Limb (tissue), 2 donors: Measurements from ENCODE around the gene COL25A1.
"Not testable (repeated sequence)": the region's sequence is repeated elsewhere in the genome, so short reads cannot be mapped to it uniquely, and the experiment has no call there.

Source experiments
- DNase-seq, 2 donors: peaks; one replicate each; pipeline ENCODE4 v3.0.0-alpha.2; 2016; ENCODE audit errors: extremely low spot score in 2 of 2

Gene COL25A1

DNA sequence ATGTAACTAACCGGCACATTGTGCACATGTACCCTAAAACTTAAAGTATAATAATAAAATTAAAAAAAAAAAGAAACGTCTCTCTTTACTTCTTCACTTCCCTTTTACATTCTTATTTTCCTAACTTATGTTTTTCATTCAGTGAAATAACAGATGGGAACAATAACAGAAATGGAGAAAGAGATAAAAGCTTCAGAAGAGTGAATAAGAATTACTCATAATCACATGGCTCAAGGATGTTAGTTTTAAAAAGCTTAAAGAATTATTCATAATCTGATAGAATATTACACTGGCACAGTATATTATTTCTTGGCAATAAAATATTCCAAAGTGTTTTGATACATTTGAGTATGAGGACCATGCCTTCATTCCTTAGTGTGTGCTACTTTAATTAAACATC, 175.6 kb downstream of the COL25A1 start:
- DNase-seq, result no peak

DNA sequence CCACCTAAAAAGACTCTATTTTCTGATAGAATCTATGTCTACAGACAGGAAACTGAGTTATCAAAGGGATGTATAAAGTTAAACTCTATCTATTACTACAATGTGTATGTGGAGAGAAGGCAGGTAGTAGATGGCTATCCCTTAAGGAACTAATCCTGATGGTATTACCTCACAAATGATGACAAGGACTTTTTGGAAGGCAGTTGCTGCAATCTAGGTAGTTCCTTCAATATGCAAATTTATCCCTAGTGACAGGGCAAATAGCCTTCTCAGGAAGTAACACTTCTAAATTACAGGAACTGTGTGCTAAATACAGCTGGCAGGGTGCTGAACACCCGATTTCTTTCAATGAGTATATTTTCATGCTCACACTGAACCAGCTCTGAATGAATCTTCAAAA, 177.4 kb downstream of the COL25A1 start:
- no peak for DNase-seq

DNA sequence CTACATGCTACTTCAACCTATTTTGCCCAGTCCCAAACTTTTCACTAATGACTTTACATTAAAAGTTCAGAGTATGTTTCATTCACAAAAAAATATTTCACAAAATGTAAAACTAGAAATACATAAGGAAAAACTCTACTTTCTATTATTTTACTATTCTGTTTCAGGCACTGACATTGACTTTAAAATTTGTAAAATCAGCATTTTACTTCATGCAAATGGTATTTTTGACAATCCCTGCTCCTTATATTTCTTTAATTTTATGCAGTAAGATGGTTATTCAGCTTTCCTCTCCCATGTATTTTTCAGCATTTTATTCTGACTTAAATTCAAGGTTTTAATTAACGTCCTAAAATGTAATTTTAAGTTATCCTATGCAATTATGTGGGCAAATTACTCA, 178.5 kb downstream of the COL25A1 start:
- no peak for DNase-seq

GRCh38 chr4:109121561-109121960, 180.9 kb downstream of the COL25A1 start:
- DNase-seq, result no peak

DNA sequence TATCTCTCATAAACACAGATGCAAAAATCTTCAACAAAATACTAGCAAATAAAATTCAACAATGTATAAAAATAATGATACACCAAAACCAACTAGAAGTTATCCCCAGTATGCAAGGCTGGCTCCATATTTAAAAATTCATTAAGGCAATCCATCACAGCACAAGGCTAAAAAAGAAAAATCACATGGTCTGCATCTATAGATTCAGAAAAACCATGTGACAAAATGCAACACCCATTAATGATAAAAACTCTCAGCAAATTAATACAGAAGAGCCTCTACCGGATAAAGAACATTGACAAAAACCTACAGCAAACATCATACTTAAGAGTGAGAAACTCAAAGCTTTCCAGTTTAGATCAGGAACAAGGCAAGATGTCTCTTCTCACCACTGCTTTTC, 182.6 kb downstream of the COL25A1 start:
- no peak for DNase-seq

DNA sequence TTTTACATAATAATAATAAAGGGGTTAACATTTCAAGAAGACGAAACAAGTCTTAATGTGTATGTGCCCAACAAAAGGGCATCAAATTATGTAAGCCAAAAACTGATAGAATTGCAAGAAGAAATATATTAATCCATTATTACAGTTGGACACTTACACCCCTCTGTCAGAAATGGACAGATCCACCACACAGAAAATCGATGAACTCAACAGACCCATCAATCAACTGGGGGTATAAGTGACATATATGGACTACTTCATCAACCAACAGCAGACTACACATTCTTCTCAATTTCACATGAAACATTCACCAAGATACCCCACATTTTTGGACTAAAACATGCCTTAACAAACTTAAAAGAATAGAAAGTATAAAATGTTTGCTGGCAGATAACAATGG, 183.8 kb downstream of the COL25A1 start:
- DNase-seq, result no peak

DNA sequence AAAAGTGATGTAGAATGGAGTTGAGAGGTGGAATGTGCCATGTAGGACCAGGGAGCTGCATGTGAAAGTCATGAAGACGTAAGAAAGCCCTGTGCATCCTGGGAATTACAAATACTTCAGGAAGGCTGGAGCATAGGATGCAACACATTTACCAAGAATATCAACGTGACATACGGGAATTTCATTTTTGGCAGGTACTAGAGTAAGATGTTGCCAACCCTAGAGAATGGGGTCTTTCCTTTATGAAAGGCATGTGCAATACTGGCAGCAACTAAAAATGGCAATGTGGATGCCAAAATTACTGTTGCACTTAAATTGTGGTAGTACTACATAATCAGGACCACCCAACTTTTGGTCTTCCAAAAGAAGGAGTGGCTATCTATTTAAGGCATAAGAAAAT, 188.0 kb downstream of the COL25A1 start:
- DNase-seq, result no peak

DNA sequence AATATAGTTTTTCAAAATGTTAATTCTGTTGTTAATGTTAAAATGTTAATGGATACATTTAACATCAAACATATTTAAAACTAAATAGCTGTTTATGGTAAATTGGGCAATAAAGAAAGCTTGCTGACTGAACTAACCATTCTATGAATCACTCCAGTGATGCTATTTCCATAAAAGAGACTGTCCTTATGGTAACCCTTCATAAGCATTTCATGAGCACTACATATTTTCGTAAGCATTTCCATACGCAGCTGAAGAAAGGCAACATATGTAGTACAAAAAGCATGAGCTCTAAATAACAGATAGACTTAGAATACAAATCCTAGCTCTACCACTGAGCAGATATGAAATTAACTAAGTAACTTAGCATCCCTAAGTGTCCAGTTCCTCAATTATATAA, 188.9 kb downstream of the COL25A1 start:
- no peak for DNase-seq

GRCh38 chr4:109111031-109111430, 191.4 kb downstream of the COL25A1 start:
- no peak for DNase-seq

DNA sequence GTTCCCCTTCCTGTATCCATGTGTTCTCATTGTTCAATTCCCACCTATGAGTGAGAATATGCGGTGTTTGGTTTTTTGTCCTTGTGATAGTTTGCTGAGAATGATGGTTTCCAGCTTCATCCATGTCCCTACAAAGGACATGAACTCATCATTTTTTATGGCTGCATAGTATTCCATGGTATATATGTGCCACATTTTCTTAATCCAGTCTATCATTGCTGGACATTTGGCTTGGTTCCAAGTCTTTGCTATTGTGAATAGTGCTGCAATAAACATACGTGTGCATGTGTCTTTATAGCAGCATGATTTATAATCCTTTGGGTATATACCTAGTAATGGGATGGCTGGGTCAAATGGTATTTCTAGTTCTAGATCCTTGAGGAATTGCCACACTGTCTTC, 194.2 kb downstream of the COL25A1 start:
- DNase-seq, result not testable (repeated sequence)

- no peak for DNase-seq
These were observed 208.4 kb downstream of the COL25A1 start for GRCh38 chr4:109094056-109094455.

DNA sequence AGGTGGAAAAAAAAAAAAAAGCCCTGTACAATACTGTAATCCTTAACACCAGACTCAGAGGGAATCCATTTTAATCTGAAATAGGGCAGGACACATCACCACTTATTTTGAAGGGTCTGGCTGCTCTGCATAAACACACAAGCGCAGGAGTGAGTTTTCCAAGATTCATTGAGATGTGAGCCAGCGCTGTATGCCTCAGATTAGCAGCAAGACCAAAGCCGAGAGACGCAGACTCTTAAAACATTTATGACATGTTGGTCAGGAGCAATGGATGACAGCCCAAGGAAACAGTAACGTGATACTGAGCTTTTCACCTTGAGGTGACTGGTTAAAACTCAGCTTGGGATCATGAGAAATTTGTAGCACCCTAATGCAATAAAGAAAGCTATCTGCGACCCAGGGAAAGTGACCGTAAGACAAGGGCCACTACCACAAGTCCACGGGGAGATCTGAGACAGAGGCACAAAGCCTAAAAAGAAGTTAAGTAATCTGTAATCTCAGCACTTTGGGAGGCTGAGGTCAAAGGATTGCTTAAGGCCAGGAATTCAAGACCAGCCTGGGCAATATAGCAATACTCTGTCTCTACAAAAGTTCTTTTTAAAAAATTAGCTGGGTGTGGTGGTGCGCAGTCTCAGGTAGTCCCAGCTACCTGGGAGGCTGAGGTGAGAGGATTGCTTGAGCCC, 210.6 kb downstream of the COL25A1 start:
- no peak for DNase-seq

- DNase-seq, result no peak
These were observed 218.5 kb downstream of the COL25A1 start for GRCh38 chr4:109083911-109084310.

DNA sequence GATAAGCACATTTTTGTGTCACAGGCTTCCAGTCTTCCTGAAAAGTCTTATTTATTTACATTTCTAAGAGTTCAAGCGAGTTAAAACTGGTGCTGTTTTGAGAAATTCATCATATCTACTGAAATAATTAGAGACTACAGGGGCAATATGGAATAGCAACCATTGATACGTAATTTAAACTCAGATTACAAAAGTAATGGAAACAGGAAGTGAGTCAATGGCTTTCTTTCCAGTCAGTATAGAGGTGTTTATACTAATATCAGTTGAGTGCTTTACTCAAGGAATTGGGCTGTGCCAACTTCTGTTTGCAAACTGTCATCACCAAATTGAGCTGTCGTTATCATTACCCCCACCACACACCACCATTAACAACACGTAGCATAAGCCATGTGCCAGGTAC, 222.7 kb downstream of the COL25A1 start:
- no peak for DNase-seq

DNA sequence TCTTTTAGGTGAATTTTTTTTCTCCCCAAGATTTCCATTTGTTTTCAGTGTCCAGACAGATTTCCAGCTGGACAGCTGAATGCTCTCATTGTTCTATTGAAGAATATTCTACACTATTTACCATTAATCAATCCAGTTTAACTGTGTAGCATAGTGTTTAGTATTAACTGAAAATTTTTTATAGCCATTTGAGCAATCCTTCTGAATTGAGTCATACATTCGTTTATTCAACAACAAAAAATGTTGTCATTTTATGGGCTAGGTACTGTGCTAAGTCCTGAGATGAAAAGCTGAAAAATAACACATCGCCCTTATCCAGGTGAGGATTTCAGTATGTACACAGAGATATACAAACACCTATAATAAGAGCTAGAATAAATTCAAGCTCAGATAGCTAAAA, 223.3 kb downstream of the COL25A1 start:
- no peak for DNase-seq

- DNase-seq, result no peak
These were observed 223.7 kb downstream of the COL25A1 start for GRCh38 chr4:109078724-109079123.

DNA sequence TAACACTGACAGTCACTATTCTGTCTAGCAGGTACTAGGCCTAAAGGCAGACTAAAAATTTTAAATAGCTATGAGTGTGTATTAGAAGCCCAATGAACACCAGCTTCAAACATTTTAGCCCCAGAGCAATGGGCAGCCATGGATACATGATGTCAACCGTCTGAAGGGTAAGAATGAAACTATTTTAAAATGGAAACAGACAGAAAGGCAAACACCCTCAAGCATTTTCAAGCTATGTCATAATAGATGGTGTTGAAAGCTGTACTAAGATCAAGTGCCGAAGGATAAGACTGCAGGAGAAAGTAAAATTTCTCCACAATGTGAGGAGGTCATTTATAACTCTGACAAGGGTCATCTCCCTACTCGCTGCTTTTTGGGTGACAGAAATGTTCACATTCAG, 225.0 kb downstream of the COL25A1 start:
- no peak for DNase-seq

- not testable (repeated sequence) for DNase-seq
These were observed 225.7 kb downstream of the COL25A1 start for GRCh38 chr4:109076709-109077108.

DNA sequence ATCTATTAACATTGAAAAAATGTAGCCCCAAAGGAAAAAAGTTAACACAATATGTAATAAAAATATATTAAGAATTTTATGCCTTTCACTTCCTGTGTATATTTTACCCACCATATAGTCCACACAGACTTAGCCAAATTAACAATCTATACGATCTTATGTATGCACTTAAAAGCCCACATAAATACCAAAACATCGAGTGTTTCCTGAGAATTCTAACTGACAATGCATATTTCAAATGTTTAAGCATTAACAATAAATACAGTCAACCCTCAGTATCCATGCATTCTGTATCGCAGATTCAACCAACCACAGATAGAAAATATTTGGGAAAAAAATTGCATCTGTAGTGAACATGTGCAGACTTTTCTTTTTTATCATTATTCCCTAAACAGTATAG, 226.8 kb downstream of the COL25A1 start:
- no peak for DNase-seq

DNA sequence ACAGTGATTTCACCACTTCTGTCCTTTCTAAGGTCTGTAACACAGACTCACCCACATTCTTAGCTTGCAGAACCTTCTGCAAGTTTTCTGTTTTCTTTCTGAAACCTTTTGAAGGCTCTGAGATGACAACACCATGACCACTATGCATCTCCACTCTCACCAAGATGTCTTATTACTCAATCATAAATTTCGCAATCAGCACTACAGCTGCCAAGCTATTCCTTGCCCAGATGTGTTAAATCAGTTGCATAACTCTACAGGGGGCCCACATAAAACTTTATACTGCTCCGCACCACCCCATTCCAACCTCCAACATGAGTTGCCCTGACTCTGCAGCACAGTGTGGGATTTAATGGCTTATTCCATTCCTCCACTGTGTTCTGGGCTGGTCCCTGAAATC, 229.9 kb downstream of the COL25A1 start:
- DNase-seq, result no peak

DNA sequence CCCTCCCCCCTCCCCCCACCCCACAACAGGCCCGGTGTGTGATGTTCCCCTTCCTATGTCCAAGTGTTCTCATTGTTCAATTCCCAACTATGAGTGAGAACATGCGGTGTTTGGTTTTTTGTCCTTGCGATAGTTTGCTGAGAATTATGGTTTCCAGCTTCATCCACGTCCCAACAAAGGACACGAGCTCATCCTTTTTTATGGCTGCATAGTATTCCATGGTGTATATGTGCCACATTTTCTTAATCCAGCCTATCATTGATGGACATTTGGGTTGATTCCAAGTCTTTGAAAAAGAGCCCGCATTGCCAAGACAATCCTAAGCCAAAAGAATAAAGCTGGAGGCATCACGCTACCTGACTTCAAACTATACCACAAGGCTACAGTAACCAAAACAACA, 231.8 kb downstream of the COL25A1 start:
- DNase-seq, result not testable (repeated sequence)

DNA sequence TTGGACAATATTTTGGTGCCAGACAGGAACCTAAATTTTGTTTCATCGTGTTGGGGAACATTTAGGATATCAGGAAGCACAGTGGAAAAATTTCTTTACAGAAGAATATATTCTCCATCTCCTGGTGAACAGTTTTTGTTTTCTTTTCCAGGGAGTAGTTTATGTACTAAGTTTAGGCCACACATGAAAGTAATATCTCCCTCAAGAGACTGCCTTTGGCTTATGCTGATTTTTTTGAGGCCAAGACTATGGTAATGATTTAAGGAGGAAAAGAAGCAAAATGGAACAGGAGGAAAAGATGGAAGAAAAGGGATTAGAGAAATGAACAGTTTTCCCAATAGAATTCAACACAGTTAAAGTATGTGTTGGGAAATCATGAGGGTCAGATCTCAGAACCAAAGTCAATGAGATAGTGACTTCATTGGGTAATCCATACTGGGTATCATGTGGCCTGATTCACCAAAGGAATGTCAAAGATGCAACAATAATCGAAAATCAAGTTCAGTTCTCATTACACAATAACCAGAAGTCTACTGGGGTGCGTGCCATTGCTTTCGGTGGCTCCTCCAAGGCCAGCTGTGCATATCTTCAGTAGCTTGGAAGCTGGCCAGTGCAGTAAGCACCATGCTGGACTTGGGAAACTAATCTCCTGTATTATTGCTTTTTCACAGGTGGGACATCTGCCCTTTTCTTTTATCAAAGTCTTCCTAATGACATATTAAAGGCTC, 234.8 kb downstream of the COL25A1 start:
- DNase-seq, result peak in 1 of 2 donors; percentile 65

DNA sequence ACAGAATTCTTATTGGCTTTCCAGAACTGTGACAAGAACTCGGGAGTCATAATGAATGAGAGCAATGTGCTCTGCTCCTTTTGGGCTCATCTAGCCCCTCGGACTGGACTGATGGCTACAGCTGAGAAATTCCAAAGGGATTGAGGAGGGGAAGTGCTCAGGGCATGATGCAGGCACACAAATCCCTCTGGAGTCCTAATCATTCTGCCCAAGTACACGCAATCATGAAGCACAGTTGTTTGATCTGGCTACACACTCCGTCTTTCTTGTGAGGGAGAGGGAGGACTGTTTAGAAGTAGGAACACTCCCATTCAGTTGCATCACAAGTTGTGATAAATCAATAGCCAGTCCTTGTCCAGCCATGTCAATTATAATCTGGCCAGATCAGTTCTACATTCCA, 237.5 kb downstream of the COL25A1 start:
- no peak for DNase-seq
